Measurements from ENCODE around the gene F8A1.

GRCh38 chrX:154914052-154914451, 27.9 kb downstream of the F8A1 start:
- TF ChIP-seq POLR2AphosphoS5 (IDR thresholded peaks at IDR 0.05) = no peak
- TF ChIP-seq CTCF (IDR thresholded peaks at IDR 0.05) = no peak
